Measurements from ENCODE around the gene ENPP3.
"Not testable (repeated sequence)": the region's sequence is repeated elsewhere in the genome, so short reads cannot be mapped to it uniquely, and the experiment has no call there.

- TF ChIP-seq EZH2 (IDR thresholded peaks at IDR 0.05; ENCODE audit: insufficient read depth, poor library complexity, severe bottlenecking); EZH2phosphoT487 (IDR thresholded peaks at IDR 0.05; ENCODE audit: insufficient read depth, low read depth): not testable (repeated sequence)
Observed at GRCh38 chr6:131715567-131715966, 78.5 kb downstream of the ENPP3 start.

Measured in GM23248 (cell line).